Coronary artery (tissue), 2 donors: ENCODE measurements around the gene CSTPP1.

Source experiments
- DNase-seq: peaks from one replicate; pipeline ENCODE4 v3.0.0-alpha.2; 2017; ENCODE audit warnings: low spot score
- H3K27ac ChIP-seq, 2 donors: fragments of 200-600 bp; sonication (generic); one replicate each; pipeline ENCODE4 v1.5.1; 2016 to 2019
- H3K4me3 ChIP-seq: fragments of 200-600 bp; sonication (generic); 2 replicates; pipeline ENCODE4 v1.5.1; 2016; ENCODE audit warnings: mild to moderate bottlenecking, moderate library complexity
- CTCF ChIP-seq: fragments of 200-600 bp; sonication (generic); IDR thresholded peaks from one replicate; pipeline ENCODE4 v1.5.1; 2019; ENCODE audit warnings: antibody characterized with exemption

Gene CSTPP1

GRCh38 chr11:47143322-47143721 lies 206.8 kb downstream of the CSTPP1 start:
- DNase-seq = no peak
- no peak overlapping the region for H3K4me3 ChIP-seq
- no peak for TF ChIP-seq CTCF
- H3K27ac ChIP-seq = peak overlapping the region in 1 of 2 donors; percentile 42

GRCh38 chr11:47144541-47144940 lies 208.0 kb downstream of the CSTPP1 start:
- no peak for DNase-seq
- TF ChIP-seq CTCF = no peak
- no peak overlapping the region for H3K27ac ChIP-seq
- no peak overlapping the region for H3K4me3 ChIP-seq

- no peak overlapping the region for H3K27ac ChIP-seq
- H3K4me3 ChIP-seq = no peak overlapping the region
- DNase-seq = no peak
- no peak for TF ChIP-seq CTCF
Measured at GRCh38 chr11:47147250-47147649, 210.7 kb downstream of the CSTPP1 start.

GRCh38 chr11:47147681-47148080 lies 211.1 kb downstream of the CSTPP1 start:
- no peak for DNase-seq
- Histone ChIP-seq H3K27ac (no peak overlapping the region), H3K4me3 (no peak overlapping the region)
- TF ChIP-seq CTCF = no peak

- no peak for DNase-seq
- no peak overlapping the region for H3K27ac ChIP-seq
- no peak overlapping the region for H3K4me3 ChIP-seq
- no peak for TF ChIP-seq CTCF
Measured at GRCh38 chr11:47148270-47148669, 211.7 kb downstream of the CSTPP1 start.

- Histone ChIP-seq H3K27ac (no peak overlapping the region), H3K4me3 (no peak overlapping the region)
- DNase-seq = no peak
- no peak for TF ChIP-seq CTCF
Measured at GRCh38 chr11:47148903-47149531, 212.5 kb downstream of the CSTPP1 start.

GRCh38 chr11:47149782-47150181 lies 213.2 kb downstream of the CSTPP1 start:
- no peak for DNase-seq
- Histone ChIP-seq H3K4me3 (no peak overlapping the region), H3K27ac (no peak overlapping the region)
- TF ChIP-seq CTCF = no peak
